SU-DHL-6 (cell line): Measurements from ENCODE around the gene SHC2.
"Not testable (repeated sequence)": the region's sequence is repeated elsewhere in the genome, so short reads cannot be mapped to it uniquely, and the experiment has no call there.

Experiments used
- H2AFZ ChIP-seq: fragments of 200-600 bp; sonication (generic); 2 replicates; pipeline ENCODE4 v1.6.1; 2014; ENCODE audit warnings: low read depth, mild to moderate bottlenecking, moderate library complexity, mixed read lengths, antibody characterized with exemption, low read length; ENCODE audit not compliant: severe bottlenecking
- H3F3A ChIP-seq: fragments of 200-600 bp; shearing (Covaris generic); 2 replicates; pipeline ENCODE4 v1.6.0; 2016; ENCODE audit warnings: antibody characterized with exemption, mild to moderate bottlenecking; ENCODE audit not compliant: insufficient read depth
- H3K27ac ChIP-seq: fragments of 200-600 bp; sonication (generic); 2 replicates; pipeline ENCODE4 v1.5.1; 2016; ENCODE audit warnings: low read depth, mild to moderate bottlenecking, low read length, moderate library complexity, mixed read lengths
- H3K27me3 ChIP-seq: fragments of 200-600 bp; sonication (generic), shearing (Covaris generic); 2 replicates; pipeline ENCODE4 v1.6.0; 2014; ENCODE audit warnings: mild to moderate bottlenecking, low read length
- H3K36me3 ChIP-seq: fragments of 200-600 bp; sonication (generic); 2 replicates; pipeline ENCODE4 v1.6.1; 2014; ENCODE audit warnings: mild to moderate bottlenecking, low read length, mixed read lengths
- H3K4me2 ChIP-seq: fragments of 300-600, 200-600 bp; shearing (Covaris generic), sonication (generic); 2 replicates; pipeline ENCODE4 v1.6.0; 2014; ENCODE audit warnings: low read length, low read depth, mild to moderate bottlenecking; ENCODE audit not compliant: poor library complexity, severe bottlenecking
- H3K4me3 ChIP-seq: fragments of 200-600 bp; sonication (generic); 2 replicates; pipeline ENCODE4 v1.5.1; 2014; ENCODE audit warnings: antibody characterized with exemption, low read length, mild to moderate bottlenecking, mixed read lengths; ENCODE audit not compliant: insufficient read depth, poor library complexity, severe bottlenecking
- H3K79me2 ChIP-seq: fragments of 200-600 bp; sonication (generic); 2 replicates; pipeline ENCODE4 v1.6.1; 2014; ENCODE audit warnings: mild to moderate bottlenecking, low read length, moderate library complexity; ENCODE audit not compliant: insufficient read depth
- H3K9ac ChIP-seq: fragments of 200-600 bp; sonication (generic); 2 replicates; pipeline ENCODE4 v1.7.0; 2014; ENCODE audit warnings: mild to moderate bottlenecking, low read length
- H3K9me2 ChIP-seq: fragments of 200-600 bp; sonication (generic); replicated peaks from 2 replicates; pipeline ENCODE4 v1.6.1; 2014; ENCODE audit warnings: low read length; ENCODE audit not compliant: insufficient read depth
- H3K9me3 ChIP-seq: fragments of 200-600 bp; sonication (generic); 2 replicates; pipeline ENCODE4 v1.6.1; 2014; ENCODE audit warnings: low read length, mixed read lengths; ENCODE audit not compliant: insufficient read depth
- H4K20me1 ChIP-seq: fragments of 200-600 bp; sonication (generic); 2 replicates; pipeline ENCODE4 v1.6.1; 2014; ENCODE audit warnings: low read depth, mild to moderate bottlenecking, antibody characterized with exemption, low read length, moderate library complexity, mixed read lengths
- CTCF ChIP-seq: fragments of 200-600 bp; sonication (generic); IDR thresholded peaks from one replicate; pipeline ENCODE4 v1.5.1; 2017; ENCODE audit warnings: antibody characterized with exemption, mild to moderate bottlenecking, low read length, moderate library complexity; ENCODE audit not compliant: insufficient read depth, poor library complexity, severe bottlenecking
- EZH2phosphoT487 ChIP-seq: fragments of 200-600 bp; sonication (generic), shearing (Covaris generic); conservative IDR thresholded peaks from 2 replicates; pipeline ENCODE4 v1.6.1; 2018; ENCODE audit warnings: mild to moderate bottlenecking, antibody characterized with exemption, low read length, moderate library complexity, mixed read lengths

The SHC2 gene

GRCh38 chr19:483332-484072 lies 22.7 kb upstream of the SHC2 start:
- Histone ChIP-seq H3K9ac (no peak overlapping the region), H3K9me3 (peaks cover 16% of the 10 kb centered on the region; the same call in 1 of the 2 replicates), H3F3A (peaks cover 11% of the 10 kb centered on the region), H3K79me2 (no peaks in the 10 kb centered on the region), H3K36me3 (no peaks in the 10 kb centered on the region), H2AFZ (no peak overlapping the region), H4K20me1 (no peaks in the 10 kb centered on the region), H3K9me2 (no peaks in the 10 kb centered on the region), H3K27me3 (no peaks in the 10 kb centered on the region), H3K4me3 (no peak overlapping the region), H3K4me2 (no peak overlapping the region), H3K27ac (no peak overlapping the region)
- TF ChIP-seq CTCF (no peak), EZH2phosphoT487 (no peak)

GRCh38 chr19:482186-483041 lies 21.6 kb upstream of the SHC2 start:
- H3K9me3 ChIP-seq = peaks cover 16% of the 10 kb centered on the region; the same call in 1 of the 2 replicates
- no peaks in the 10 kb centered on the region for H3K79me2 ChIP-seq
- no peaks in the 10 kb centered on the region for H3K9me2 ChIP-seq
- no peaks in the 10 kb centered on the region for H3K36me3 ChIP-seq
- no peak overlapping the region for H3K4me3 ChIP-seq
- no peak overlapping the region for H3K4me2 ChIP-seq
- H3F3A ChIP-seq = peaks cover 11% of the 10 kb centered on the region
- H3K27me3 ChIP-seq = no peaks in the 10 kb centered on the region
- TF ChIP-seq CTCF = no peak
- H3K27ac ChIP-seq = no peak overlapping the region
- no peaks in the 10 kb centered on the region for H4K20me1 ChIP-seq
- H2AFZ ChIP-seq = no peak overlapping the region
- H3K9ac ChIP-seq = no peak overlapping the region

GRCh38 chr19:481100-481499 lies 20.3 kb upstream of the SHC2 start:
- not testable (repeated sequence) for H3K36me3 ChIP-seq, H3K27me3 ChIP-seq, H2AFZ ChIP-seq, H3K9me2 ChIP-seq, H3K4me3 ChIP-seq, H3K4me2 ChIP-seq, H3K79me2 ChIP-seq, H3K27ac ChIP-seq, H4K20me1 ChIP-seq, H3K9ac ChIP-seq
- Histone ChIP-seq H3F3A (peaks cover 11% of the 10 kb centered on the region), H3K9me3 (peaks cover 16% of the 10 kb centered on the region; the same call in 1 of the 2 replicates)
